Liver (tissue), 3 donors: ENCODE results near the gene PP2D1.

Experiments
- EGR1 ChIP-seq, 2 donors: IDR thresholded peaks; 2 replicates each; pipeline ENCODE4 v1.6.1; 2016 to 2018; ENCODE audit warnings: antibody characterized with exemption in 2 of 2, low read depth in 2 of 2
- RAD21 ChIP-seq, 2 donors: IDR thresholded peaks; 2 replicates each; pipeline ENCODE4 v1.6.1; 2016; ENCODE audit warnings: antibody characterized with exemption in 2 of 2, mild to moderate bottlenecking in 2 of 2
- RXRA ChIP-seq, 2 donors: IDR thresholded peaks; 2 replicates each; pipeline ENCODE4 v1.6.1; 2017 to 2018; ENCODE audit warnings: antibody characterized with exemption in 2 of 2, mild to moderate bottlenecking in 1 of 2
- SP1 ChIP-seq: IDR thresholded peaks from 2 replicates; pipeline ENCODE4 v1.6.1; 2018; ENCODE audit warnings: antibody characterized with exemption, mild to moderate bottlenecking
- TAF1 ChIP-seq: conservative IDR thresholded peaks from 2 replicates; pipeline ENCODE4 v1.6.1; 2016; ENCODE audit warnings: antibody characterized with exemption, mild to moderate bottlenecking
- YY1 ChIP-seq: IDR thresholded peaks from 2 replicates; pipeline ENCODE4 v1.6.1; 2016; ENCODE audit warnings: antibody characterized with exemption, mild to moderate bottlenecking
- TF ChIP-seq, protein P1 (sequence below): IDR thresholded peaks from 2 replicates; pipeline ENCODE4 v1.6.1; 2016; ENCODE audit warnings: antibody characterized with exemption, mild to moderate bottlenecking
- TF ChIP-seq, protein P2 (sequence below): fragments of 150-350 bp; IDR thresholded peaks from 2 replicates; pipeline ENCODE4 v1.5.1; 2017; ENCODE audit warnings: improper control_type of control experiment, low read depth, low read length; ENCODE audit not compliant: missing input control
- TF ChIP-seq, protein P3 (sequence below): IDR thresholded peaks from 2 replicates; pipeline ENCODE4 v1.6.1; 2016; ENCODE audit warnings: antibody characterized with exemption
- TF ChIP-seq, protein P4 (sequence below): IDR thresholded peaks from 2 replicates; pipeline ENCODE4 v1.6.1; 2016; ENCODE audit warnings: antibody characterized with exemption
- donor health status: healthy.
- donor health status: healthy.

DNA sequence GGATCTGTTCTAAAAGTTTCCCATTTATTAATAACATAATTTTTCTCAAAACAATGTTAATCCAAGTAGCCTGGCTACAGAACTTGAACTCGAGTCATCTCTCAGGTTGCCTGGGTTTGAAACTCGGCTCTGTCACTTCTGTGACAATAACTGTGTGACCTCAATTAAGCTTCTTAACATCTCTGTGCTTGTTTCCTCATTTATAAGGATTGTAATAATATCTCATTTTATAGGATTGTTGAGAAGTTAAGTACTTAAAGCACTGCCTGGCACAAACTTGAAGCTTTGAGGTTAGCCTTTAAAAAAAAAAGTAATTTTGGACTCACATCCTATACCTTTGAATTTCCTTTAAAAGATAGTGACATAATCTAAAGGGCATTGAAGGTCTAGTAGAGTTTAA lies 61.7 kb downstream of the PP2D1 start:
- TF ChIP-seq, protein P1, sequence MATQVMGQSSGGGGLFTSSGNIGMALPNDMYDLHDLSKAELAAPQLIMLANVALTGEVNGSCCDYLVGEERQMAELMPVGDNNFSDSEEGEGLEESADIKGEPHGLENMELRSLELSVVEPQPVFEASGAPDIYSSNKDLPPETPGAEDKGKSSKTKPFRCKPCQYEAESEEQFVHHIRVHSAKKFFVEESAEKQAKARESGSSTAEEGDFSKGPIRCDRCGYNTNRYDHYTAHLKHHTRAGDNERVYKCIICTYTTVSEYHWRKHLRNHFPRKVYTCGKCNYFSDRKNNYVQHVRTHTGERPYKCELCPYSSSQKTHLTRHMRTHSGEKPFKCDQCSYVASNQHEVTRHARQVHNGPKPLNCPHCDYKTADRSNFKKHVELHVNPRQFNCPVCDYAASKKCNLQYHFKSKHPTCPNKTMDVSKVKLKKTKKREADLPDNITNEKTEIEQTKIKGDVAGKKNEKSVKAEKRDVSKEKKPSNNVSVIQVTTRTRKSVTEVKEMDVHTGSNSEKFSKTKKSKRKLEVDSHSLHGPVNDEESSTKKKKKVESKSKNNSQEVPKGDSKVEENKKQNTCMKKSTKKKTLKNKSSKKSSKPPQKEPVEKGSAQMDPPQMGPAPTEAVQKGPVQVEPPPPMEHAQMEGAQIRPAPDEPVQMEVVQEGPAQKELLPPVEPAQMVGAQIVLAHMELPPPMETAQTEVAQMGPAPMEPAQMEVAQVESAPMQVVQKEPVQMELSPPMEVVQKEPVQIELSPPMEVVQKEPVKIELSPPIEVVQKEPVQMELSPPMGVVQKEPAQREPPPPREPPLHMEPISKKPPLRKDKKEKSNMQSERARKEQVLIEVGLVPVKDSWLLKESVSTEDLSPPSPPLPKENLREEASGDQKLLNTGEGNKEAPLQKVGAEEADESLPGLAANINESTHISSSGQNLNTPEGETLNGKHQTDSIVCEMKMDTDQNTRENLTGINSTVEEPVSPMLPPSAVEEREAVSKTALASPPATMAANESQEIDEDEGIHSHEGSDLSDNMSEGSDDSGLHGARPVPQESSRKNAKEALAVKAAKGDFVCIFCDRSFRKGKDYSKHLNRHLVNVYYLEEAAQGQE = no peak
- TF ChIP-seq, protein P2, sequence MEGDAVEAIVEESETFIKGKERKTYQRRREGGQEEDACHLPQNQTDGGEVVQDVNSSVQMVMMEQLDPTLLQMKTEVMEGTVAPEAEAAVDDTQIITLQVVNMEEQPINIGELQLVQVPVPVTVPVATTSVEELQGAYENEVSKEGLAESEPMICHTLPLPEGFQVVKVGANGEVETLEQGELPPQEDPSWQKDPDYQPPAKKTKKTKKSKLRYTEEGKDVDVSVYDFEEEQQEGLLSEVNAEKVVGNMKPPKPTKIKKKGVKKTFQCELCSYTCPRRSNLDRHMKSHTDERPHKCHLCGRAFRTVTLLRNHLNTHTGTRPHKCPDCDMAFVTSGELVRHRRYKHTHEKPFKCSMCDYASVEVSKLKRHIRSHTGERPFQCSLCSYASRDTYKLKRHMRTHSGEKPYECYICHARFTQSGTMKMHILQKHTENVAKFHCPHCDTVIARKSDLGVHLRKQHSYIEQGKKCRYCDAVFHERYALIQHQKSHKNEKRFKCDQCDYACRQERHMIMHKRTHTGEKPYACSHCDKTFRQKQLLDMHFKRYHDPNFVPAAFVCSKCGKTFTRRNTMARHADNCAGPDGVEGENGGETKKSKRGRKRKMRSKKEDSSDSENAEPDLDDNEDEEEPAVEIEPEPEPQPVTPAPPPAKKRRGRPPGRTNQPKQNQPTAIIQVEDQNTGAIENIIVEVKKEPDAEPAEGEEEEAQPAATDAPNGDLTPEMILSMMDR = no peak
- TF ChIP-seq, protein P3, sequence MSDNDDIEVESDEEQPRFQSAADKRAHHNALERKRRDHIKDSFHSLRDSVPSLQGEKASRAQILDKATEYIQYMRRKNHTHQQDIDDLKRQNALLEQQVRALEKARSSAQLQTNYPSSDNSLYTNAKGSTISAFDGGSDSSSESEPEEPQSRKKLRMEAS = no peak
- TF ChIP-seq RXRA (IDR thresholded peaks at IDR 0.05) (no peak), SP1 (no peak), YY1 (no peak), RAD21 (IDR thresholded peaks at IDR 0.05) (no peak), TAF1 (no peak), EGR1 (IDR thresholded peaks at IDR 0.05; ENCODE audit: low read depth in 2 of 2) (no peak)
- TF ChIP-seq, protein P4, sequence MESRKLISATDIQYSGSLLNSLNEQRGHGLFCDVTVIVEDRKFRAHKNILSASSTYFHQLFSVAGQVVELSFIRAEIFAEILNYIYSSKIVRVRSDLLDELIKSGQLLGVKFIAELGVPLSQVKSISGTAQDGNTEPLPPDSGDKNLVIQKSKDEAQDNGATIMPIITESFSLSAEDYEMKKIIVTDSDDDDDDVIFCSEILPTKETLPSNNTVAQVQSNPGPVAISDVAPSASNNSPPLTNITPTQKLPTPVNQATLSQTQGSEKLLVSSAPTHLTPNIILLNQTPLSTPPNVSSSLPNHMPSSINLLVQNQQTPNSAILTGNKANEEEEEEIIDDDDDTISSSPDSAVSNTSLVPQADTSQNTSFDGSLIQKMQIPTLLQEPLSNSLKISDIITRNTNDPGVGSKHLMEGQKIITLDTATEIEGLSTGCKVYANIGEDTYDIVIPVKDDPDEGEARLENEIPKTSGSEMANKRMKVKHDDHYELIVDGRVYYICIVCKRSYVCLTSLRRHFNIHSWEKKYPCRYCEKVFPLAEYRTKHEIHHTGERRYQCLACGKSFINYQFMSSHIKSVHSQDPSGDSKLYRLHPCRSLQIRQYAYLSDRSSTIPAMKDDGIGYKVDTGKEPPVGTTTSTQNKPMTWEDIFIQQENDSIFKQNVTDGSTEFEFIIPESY = no peak
